Stomach smooth muscle (tissue), 2 donors: ENCODE results near the gene POU2F2.
"Not testable (repeated sequence)": the region's sequence is repeated elsewhere in the genome, so short reads cannot be mapped to it uniquely, and the experiment has no call there.

Source experiments
- H3K27ac ChIP-seq: one replicate; pipeline ENCODE4 v1.7.0; 2013; ENCODE audit warnings: mild to moderate bottlenecking, low read length, inconsistent platforms
- H3K27me3 ChIP-seq, 2 donors: one replicate each; pipeline ENCODE4 v1.7.0; 2013; ENCODE audit warnings: low read length in 2 of 2; ENCODE audit not compliant: insufficient read depth in 2 of 2, control insufficient read depth in 1 of 2
- H3K36me3 ChIP-seq, 2 donors: one replicate each; pipeline ENCODE4 v1.7.0; 2013; ENCODE audit warnings: low read length in 2 of 2; ENCODE audit not compliant: control insufficient read depth in 2 of 2, insufficient read depth in 2 of 2
- H3K4me1 ChIP-seq: one replicate; pipeline ENCODE4 v1.7.0; 2013; ENCODE audit warnings: low read length; ENCODE audit not compliant: control insufficient read depth, insufficient read depth
- H3K4me3 ChIP-seq, 2 donors: one replicate each; pipeline ENCODE4 v1.7.0; 2013; ENCODE audit warnings: low read length in 2 of 2
- H3K9ac ChIP-seq, 2 donors: one replicate each; pipeline ENCODE4 v1.7.0; 2013; ENCODE audit warnings: low read length in 2 of 2, mild to moderate bottlenecking in 1 of 2
- H3K9me3 ChIP-seq, 2 donors: one replicate each; pipeline ENCODE4 v1.7.0; 2013; ENCODE audit warnings: low read length in 2 of 2; ENCODE audit not compliant: control insufficient read depth in 2 of 2
- donor health status: healthy.
- donor health status: Pancreatic carcinoma.

POU2F2 gene

DNA sequence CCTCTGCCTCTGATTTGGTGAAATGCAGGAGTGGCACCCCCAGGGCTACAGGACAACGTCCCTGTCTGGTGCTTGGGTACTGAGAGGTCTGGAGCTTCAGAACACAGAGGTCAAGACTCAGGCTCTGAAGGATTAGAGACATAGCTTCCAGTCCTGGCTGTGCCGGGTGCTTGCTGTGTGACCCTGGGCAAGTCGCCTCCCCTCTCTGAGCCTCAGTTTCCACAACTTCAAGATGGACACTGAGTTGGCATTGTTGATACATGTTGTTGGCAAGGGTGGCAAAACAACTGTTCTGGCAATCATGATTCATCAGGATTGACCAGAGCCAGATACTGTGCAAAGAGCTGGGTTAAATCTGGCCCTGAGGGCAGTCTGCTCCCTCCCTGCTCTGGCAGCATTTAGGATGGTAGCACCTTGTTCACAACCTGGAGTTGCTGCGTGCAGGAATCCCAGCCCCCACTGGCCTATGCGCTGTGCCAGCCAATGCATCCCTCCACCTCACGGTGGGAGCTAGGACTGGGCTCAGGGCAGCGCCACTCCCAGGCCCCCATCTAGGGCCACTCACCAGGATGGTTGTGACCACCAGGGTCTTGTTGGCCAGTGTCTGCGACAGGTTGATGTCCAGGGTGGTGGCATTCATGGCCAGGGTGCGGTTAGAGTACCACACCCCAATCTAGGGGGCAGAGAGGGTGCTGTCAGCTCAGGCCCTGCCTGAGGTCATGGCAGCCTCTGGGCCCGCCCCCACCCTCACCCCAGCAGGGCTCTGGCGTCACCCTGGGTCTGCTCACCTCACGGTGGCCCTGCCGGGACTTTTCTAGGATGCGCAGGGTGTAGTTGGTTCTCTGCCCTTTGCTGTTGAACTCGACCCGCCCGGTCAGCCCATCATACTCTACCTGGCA is 79.0 kb downstream of the POU2F2 start:
- Histone ChIP-seq H3K9ac (no peak overlapping the region), H3K27me3 (no peaks in the 10 kb centered on the region), H3K36me3 (peaks cover 29 to 41% of the 10 kb centered on the region in 2 donors), H3K4me3 (no peak overlapping the region), H3K27ac (no peak overlapping the region), H3K4me1 (no peaks in the 10 kb centered on the region), H3K9me3 (no peaks in the 10 kb centered on the region)

GRCh38 chr19:42052241-42052863 is 79.9 kb downstream of the POU2F2 start:
- H3K36me3 ChIP-seq = peaks cover 29 to 37% of the 10 kb centered on the region in 2 donors

GRCh38 chr19:42051166-42052115 is 80.8 kb downstream of the POU2F2 start:
- no peak overlapping the region for H3K27ac ChIP-seq
- no peak overlapping the region for H3K9ac ChIP-seq
- H3K27me3 ChIP-seq = no peaks in the 10 kb centered on the region
- no peaks in the 10 kb centered on the region for H3K9me3 ChIP-seq
- no peak overlapping the region for H3K4me3 ChIP-seq
- no peaks in the 10 kb centered on the region for H3K4me1 ChIP-seq
- peaks cover 25 to 30% of the 10 kb centered on the region in 2 donors for H3K36me3 ChIP-seq

More at GRCh38 chr19:42052241-42052863, 79.9 kb downstream of the POU2F2 start:
- H3K9me3 ChIP-seq = no peaks in the 10 kb centered on the region
- H3K27me3 ChIP-seq = no peaks in the 10 kb centered on the region
- no peaks in the 10 kb centered on the region for H3K4me1 ChIP-seq
- no peak overlapping the region for H3K27ac ChIP-seq
- no peak overlapping the region for H3K9ac ChIP-seq
- no peak overlapping the region for H3K4me3 ChIP-seq

DNA sequence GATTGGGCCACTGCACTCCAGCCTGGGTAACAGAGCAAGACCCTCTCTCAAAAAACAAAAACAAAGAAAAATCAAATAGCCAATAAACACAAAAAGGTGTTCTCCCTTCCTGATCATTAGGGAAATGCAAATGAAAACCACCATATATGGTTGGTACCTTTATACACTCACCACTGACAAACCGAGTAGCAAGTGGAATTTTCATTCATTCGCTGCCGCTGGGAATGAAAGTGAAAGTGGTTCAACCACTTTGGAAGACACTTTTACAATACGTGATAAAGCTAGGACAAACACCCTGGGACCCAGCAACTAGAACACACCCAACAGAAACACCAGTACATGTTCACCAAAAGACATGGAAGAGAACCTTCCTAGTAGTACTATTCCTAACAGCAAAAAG is 83.3 kb downstream of the POU2F2 start:
- Histone ChIP-seq H3K36me3 (peaks cover 23 to 29% of the 10 kb centered on the region in 2 donors), H3K27ac (no peak overlapping the region), H3K9me3 (no peaks in the 10 kb centered on the region), H3K4me1 (no peaks in the 10 kb centered on the region), H3K9ac (no peak overlapping the region), H3K27me3 (no peaks in the 10 kb centered on the region), H3K4me3 (no peak overlapping the region)

DNA sequence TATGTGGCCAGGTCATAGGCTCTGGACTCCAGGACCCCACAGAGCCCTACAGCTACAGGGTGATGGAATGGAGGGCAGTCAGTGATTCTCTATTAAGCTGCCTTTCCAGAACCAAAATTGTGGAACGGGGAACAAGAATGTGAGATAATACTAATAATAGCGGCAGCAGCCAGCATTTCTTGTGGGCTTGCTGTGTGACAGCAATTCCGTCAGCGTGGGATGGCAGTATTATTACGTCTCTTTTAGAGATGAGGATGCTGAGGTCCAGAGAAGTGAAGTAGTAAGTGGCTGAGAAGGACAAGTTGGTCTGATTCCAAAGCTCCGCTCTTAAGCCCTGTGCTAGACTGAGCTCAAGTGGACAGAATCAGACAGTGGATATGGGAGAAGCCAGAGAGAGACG is 86.7 kb downstream of the POU2F2 start:
- no peaks in the 10 kb centered on the region for H3K4me1 ChIP-seq
- no peak overlapping the region for H3K27ac ChIP-seq
- peaks cover 24 to 27% of the 10 kb centered on the region in 2 donors for H3K36me3 ChIP-seq
- H3K4me3 ChIP-seq = no peak overlapping the region
- H3K9ac ChIP-seq = no peak overlapping the region
- H3K27me3 ChIP-seq = no peaks in the 10 kb centered on the region
- H3K9me3 ChIP-seq = no peaks in the 10 kb centered on the region

GRCh38 chr19:42042455-42043170 is 89.6 kb downstream of the POU2F2 start:
- H3K9me3 ChIP-seq = no peaks in the 10 kb centered on the region
- no peak overlapping the region for H3K4me3 ChIP-seq
- no peak overlapping the region for H3K9ac ChIP-seq
- peaks cover 27 to 38% of the 10 kb centered on the region in 2 donors for H3K36me3 ChIP-seq
- no peaks in the 10 kb centered on the region for H3K4me1 ChIP-seq
- H3K27ac ChIP-seq = no peak overlapping the region
- no peaks in the 10 kb centered on the region for H3K27me3 ChIP-seq

DNA sequence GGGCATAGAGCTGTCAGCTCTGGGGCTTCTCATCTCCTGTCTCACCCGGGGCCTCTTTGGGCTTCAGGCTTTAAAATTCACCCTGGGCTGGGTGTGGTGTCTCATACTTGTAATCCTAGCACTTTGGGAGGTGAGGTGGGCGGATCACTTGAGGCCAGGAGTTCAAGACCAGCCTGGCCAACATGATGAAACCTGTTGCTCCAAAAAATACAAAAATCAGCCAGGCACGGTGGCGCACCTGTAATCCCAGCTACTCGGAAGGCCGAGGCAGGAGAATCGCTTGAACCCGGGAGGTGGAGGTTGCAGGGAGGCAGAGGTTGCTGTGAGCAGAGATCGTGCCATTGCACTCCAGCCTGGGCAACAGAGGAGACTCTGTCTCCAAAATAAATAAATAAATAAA is 91.8 kb downstream of the POU2F2 start:
- not testable (repeated sequence) for H3K9ac ChIP-seq, H3K27ac ChIP-seq, H3K4me1 ChIP-seq, H3K4me3 ChIP-seq, H3K9me3 ChIP-seq, H3K27me3 ChIP-seq
- peaks cover 22 to 33% of the 10 kb centered on the region in 2 donors for H3K36me3 ChIP-seq

DNA sequence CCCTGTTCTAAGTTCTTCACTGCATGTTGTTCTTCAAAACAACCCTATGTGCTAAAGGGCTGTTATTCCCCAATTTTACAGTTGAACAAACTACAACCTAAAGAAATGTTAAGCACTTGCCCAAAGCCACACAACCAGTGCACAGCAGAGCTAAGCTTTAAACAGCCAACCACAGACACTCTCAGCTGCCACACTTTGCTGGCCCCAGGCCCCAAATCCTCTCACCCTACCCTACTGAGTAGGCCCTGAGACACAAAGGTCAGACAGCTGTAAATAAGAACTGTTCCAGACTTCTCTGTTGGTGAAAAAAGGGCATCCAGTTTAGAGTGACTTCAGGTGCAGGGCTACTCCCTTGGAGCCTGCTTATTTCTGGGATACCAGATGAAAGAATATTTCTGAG is 92.2 kb downstream of the POU2F2 start:
- Histone ChIP-seq H3K9ac (no peak overlapping the region), H3K9me3 (no peaks in the 10 kb centered on the region), H3K27me3 (no peaks in the 10 kb centered on the region), H3K27ac (no peak overlapping the region), H3K4me1 (no peaks in the 10 kb centered on the region), H3K4me3 (no peak overlapping the region), H3K36me3 (peaks cover 17 to 33% of the 10 kb centered on the region in 2 donors)

GRCh38 chr19:42038666-42039065 is 93.6 kb downstream of the POU2F2 start:
- H3K27me3 ChIP-seq = no peaks in the 10 kb centered on the region
- H3K9ac ChIP-seq = no peak overlapping the region
- H3K9me3 ChIP-seq = no peaks in the 10 kb centered on the region
- no peak overlapping the region for H3K4me3 ChIP-seq
- H3K36me3 ChIP-seq = peaks cover 13 to 31% of the 10 kb centered on the region in 2 donors
- no peaks in the 10 kb centered on the region for H3K4me1 ChIP-seq
- H3K27ac ChIP-seq = no peak overlapping the region

DNA sequence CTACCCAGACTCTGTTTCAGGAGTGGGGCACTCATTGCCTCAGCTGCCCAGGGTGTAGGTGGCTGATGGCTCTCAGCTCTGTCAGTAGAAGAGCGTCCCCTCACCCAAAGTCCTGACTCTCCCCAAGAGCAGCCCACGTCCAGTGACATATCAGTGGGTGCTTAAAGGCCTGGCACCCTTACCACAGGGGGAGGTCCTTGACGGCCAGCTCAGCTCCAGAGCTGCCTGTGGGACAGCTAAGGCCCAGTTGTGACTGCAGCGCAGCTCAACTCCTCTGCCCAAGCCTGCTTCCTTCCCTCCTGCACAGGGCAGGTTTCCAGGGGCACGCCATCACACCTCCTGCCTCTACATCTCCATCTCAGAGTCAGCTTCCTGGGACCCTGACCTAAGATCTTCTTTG is 94.6 kb downstream of the POU2F2 start:
- no peak overlapping the region for H3K27ac ChIP-seq
- H3K9ac ChIP-seq = no peak overlapping the region
- H3K36me3 ChIP-seq = peaks cover 13 to 28% of the 10 kb centered on the region in 2 donors

More for the DNA sequence above, 94.6 kb downstream of the POU2F2 start:
- H3K9me3 ChIP-seq = no peaks in the 10 kb centered on the region
- no peaks in the 10 kb centered on the region for H3K4me1 ChIP-seq
- no peak overlapping the region for H3K4me3 ChIP-seq
- H3K27me3 ChIP-seq = no peaks in the 10 kb centered on the region
